Upper lobe of left lung (tissue), 6 donors: ENCODE measurements around the gene OTOP1. TPM values are rescaled to one million over a fixed set of nuclear protein-coding genes. Genes with fewer than 3 reads are reported as not detected.
"Not testable (repeated sequence)": the region's sequence is repeated elsewhere in the genome, so short reads cannot be mapped to it uniquely, and the experiment has no call there.

Experiments used
- ATAC-seq, 2 donors: fragments of 200-7000 bp; cut with Tn5 transposase; one replicate each; pipeline ENCODE4 v1.9.1; 2022; ENCODE audit warnings: mild to moderate bottlenecking in 2 of 2, moderate library complexity in 2 of 2; ENCODE audit not compliant: low FRiP score in 2 of 2
- DNase-seq, 2 donors: peaks; one replicate each; pipeline ENCODE4 v3.0.0-alpha.2; 2019 to 2020
- H3K27ac ChIP-seq, 4 donors: fragments of 200-600 bp; sonication (generic); one replicate each; pipeline ENCODE4 v1.5.1; 2016 to 2019
- H3K27me3 ChIP-seq, 4 donors: fragments of 200-600 bp; sonication (generic); one replicate each; pipeline ENCODE4 v1.5.1; 2017 to 2019
- H3K36me3 ChIP-seq, 4 donors: fragments of 200-600 bp; sonication (generic); one replicate each; pipeline ENCODE4 v1.5.1; 2016 to 2019
- H3K4me1 ChIP-seq, 4 donors: fragments of 200-600 bp; sonication (generic); one replicate each; pipeline ENCODE4 v1.5.1; 2018 to 2019
- H3K4me3 ChIP-seq, 4 donors: fragments of 200-600 bp; sonication (generic); one replicate each; pipeline ENCODE4 v1.5.1; 2017 to 2019; ENCODE audit warnings: mild to moderate bottlenecking in 2 of 4, moderate library complexity in 1 of 4
- H3K9me3 ChIP-seq, 4 donors: fragments of 200-600 bp; sonication (generic); one replicate each; pipeline ENCODE4 v1.5.1; 2018 to 2019
- CTCF ChIP-seq, 6 experiments: fragments of 450-650 bp in 4 of 6; fragments of 200-600 bp in 2 of 6; sonication (generic) in 2 of 6; IDR thresholded peaks; one replicate each; pipeline ENCODE4 v1.5.1; 2016 to 2019; ENCODE audit warnings: antibody characterized with exemption in 6 of 6
- EP300 ChIP-seq, 4 donors: sonication (generic); formaldehyde crosslinking; IDR thresholded peaks; one replicate each; pipeline ENCODE4 v1.5.1; 2017; ENCODE audit warnings: antibody characterized with exemption in 4 of 4, control low read depth in 2 of 4
- POLR2A ChIP-seq, 4 donors: fragments of 450-650 bp; IDR thresholded peaks; one replicate each; pipeline ENCODE4 v1.5.1; 2016 to 2017; ENCODE audit warnings: antibody characterized with exemption in 4 of 4, mild to moderate bottlenecking in 2 of 4
- POLR2AphosphoS5 ChIP-seq, 2 donors: sonication (generic); formaldehyde crosslinking; IDR thresholded peaks; one replicate each; pipeline ENCODE4 v1.5.1; 2017; ENCODE audit warnings: antibody characterized with exemption in 2 of 2
- WGBS, 2 donors: methylation state at CpG; one replicate each; pipeline ENCODE4 v1.1.5; 2017 to 2018; 5-methylcytosine and 5-hydroxymethylcytosine counted together
- total RNA-seq, 6 donors: library from RNA; depleted of rRNA in 4 of 6; stranded (reverse); fragments of >200 nt in 4 of 6; gene quantifications; one replicate each; pipeline versions ENCODE4 v1.1.0 to v1.2.1, GENCODE V29; 2016 to 2021
- donor health status: DM: no; HTN: no; CAD: no; lungs with moderate emphysema.
- donor health status: DM: no; HTN: yes; CAD: no; lungs with severe emphysema.

The OTOP1 gene
- total RNA-seq, 6 donors from 2014 or later: not detected

GRCh38 chr4:4269331-4269731 lies 42.6 kb upstream of the OTOP1 start:
- Histone ChIP-seq H3K4me1 (no peaks in the 10 kb centered on the region), H3K27ac (peak overlapping the region; percentile 60 to 79 (median 71)), H3K27me3 (no peaks in the 10 kb centered on the region), H3K36me3 (peaks cover 0 to 73% (median 34%) of the 10 kb centered on the region in 4 donors), H3K9me3 (no peaks in the 10 kb centered on the region), H3K4me3 (no peak overlapping the region)
- TF ChIP-seq POLR2A (IDR thresholded peaks at IDR 0.05) (peak in 1 of 4 donors; percentile 23), EP300 (IDR thresholded peaks at IDR 0.05) (no peak), POLR2AphosphoS5 (IDR thresholded peaks at IDR 0.05) (no peak), CTCF (IDR thresholded peaks at IDR 0.05) (no peak)
- ATAC-seq (no peak), DNase-seq (no peak)
- 91 to 94% methylated on average over 11 of the region's 11 CpGs for WGBS, 2 donors

- Histone ChIP-seq H3K4me3 (no peak overlapping the region), H3K36me3 (peaks cover 0 to 68% (median 29%) of the 10 kb centered on the region in 4 donors), H3K27me3 (no peaks in the 10 kb centered on the region), H3K9me3 (no peaks in the 10 kb centered on the region), H3K4me1 (no peaks in the 10 kb centered on the region), H3K27ac (peak overlapping the region; percentile 60 to 79 (median 71))
- DNase-seq (no peak), ATAC-seq (peak; percentile 45 to 67)
- WGBS, 2 donors: 55 to 77% methylated on average over 1 of the region's 1 CpG
- TF ChIP-seq POLR2A (IDR thresholded peaks at IDR 0.05) (peak in 1 of 4 donors; percentile 26), CTCF (IDR thresholded peaks at IDR 0.05) (no peak), EP300 (IDR thresholded peaks at IDR 0.05) (peak in 1 of 4 donors; percentile 22)
These were observed 42.0 kb upstream of the OTOP1 start for GRCh38 chr4:4268776-4269175.

GRCh38 chr4:4267981-4268380 lies 41.3 kb upstream of the OTOP1 start:
- WGBS, 2 donors: 73 to 76% methylated on average over 5 of the region's 5 CpGs
- Histone ChIP-seq H3K27me3 (no peaks in the 10 kb centered on the region), H3K36me3 (peaks cover 0 to 60% (median 21%) of the 10 kb centered on the region in 4 donors), H3K27ac (peak overlapping the region in 3 of 4 donors; percentile 67 to 79 (median 75)), H3K4me1 (no peaks in the 10 kb centered on the region), H3K9me3 (no peaks in the 10 kb centered on the region), H3K4me3 (no peak overlapping the region)
- TF ChIP-seq CTCF (IDR thresholded peaks at IDR 0.05) (no peak), EP300 (IDR thresholded peaks at IDR 0.05) (no peak), POLR2AphosphoS5 (IDR thresholded peaks at IDR 0.05) (no peak), POLR2A (IDR thresholded peaks at IDR 0.05) (no peak)
- no peak for ATAC-seq
- no peak for DNase-seq

- ATAC-seq: peak; percentile 38 to 74
- Histone ChIP-seq H3K9me3 (no peaks in the 10 kb centered on the region), H3K27me3 (no peaks in the 10 kb centered on the region), H3K4me1 (peaks cover 0 to 2% (median 0%) of the 10 kb centered on the region in 4 donors), H3K27ac (no peak overlapping the region), H3K4me3 (no peak overlapping the region), H3K36me3 (no peaks in the 10 kb centered on the region)
- TF ChIP-seq EP300 (IDR thresholded peaks at IDR 0.05) (no peak), CTCF (IDR thresholded peaks at IDR 0.05) (peak in 4 of 6 experiments; percentile 28 to 63 (median 53))
- DNase-seq: no peak
- WGBS, 2 donors: 72% methylated on average over 6 of the region's 6 CpGs
These were observed 33.5 kb upstream of the OTOP1 start for GRCh38 chr4:4260185-4260751.

- H3K4me1 ChIP-seq: peaks cover 0 to 2% (median 0%) of the 10 kb centered on the region in 4 donors
- ATAC-seq (peak in 1 of 2 donors; percentile 25), DNase-seq (no peak)
- H3K36me3 ChIP-seq: no peaks in the 10 kb centered on the region
- H3K4me3 ChIP-seq: no peak overlapping the region
- H3K27me3 ChIP-seq: no peaks in the 10 kb centered on the region
- WGBS, 2 donors: 46 to 52% methylated on average over 9 of the region's 9 CpGs
- no peaks in the 10 kb centered on the region for H3K9me3 ChIP-seq
- no peak for TF ChIP-seq POLR2A (IDR thresholded peaks at IDR 0.05)
- no peak for TF ChIP-seq POLR2AphosphoS5 (IDR thresholded peaks at IDR 0.05)
- no peak for TF ChIP-seq EP300 (IDR thresholded peaks at IDR 0.05)
- TF ChIP-seq CTCF (IDR thresholded peaks at IDR 0.05): no peak
- H3K27ac ChIP-seq: no peak overlapping the region
These were observed 32.9 kb upstream of the OTOP1 start for GRCh38 chr4:4259484-4260100.

- H3K27ac ChIP-seq, H3K27me3 ChIP-seq, H3K36me3 ChIP-seq, H3K9me3 ChIP-seq, H3K4me3 ChIP-seq, DNase-seq, ATAC-seq, H3K4me1 ChIP-seq: not testable (repeated sequence)
- WGBS, 2 donors: 63 to 95% methylated on average over 3 of the region's 3 CpGs
These were observed 31.0 kb upstream of the OTOP1 start for GRCh38 chr4:4257705-4258104.
